ENCODE results near the gene CCL24.

DNA sequence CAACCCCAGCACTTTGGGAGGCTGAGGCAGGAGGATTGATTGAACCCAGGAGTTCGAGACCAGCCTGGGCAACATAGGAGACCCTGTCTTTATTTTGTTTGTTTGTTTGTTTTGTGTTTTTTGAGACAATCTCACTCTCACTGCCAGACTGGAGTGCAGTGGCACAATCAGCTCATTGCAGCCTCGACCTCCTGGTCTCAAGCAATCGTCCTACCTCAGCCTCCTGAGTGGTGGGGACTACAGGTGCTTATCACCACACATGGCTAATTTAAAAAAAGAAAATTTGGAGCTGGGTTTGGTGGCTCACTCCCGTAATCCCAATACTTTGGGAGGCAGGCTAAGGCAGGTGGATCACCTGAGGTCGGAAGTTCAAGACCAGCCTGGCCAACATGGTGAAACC lies 30.6 kb upstream of the CCL24 start:
- TF ChIP-seq, protein P1, sequence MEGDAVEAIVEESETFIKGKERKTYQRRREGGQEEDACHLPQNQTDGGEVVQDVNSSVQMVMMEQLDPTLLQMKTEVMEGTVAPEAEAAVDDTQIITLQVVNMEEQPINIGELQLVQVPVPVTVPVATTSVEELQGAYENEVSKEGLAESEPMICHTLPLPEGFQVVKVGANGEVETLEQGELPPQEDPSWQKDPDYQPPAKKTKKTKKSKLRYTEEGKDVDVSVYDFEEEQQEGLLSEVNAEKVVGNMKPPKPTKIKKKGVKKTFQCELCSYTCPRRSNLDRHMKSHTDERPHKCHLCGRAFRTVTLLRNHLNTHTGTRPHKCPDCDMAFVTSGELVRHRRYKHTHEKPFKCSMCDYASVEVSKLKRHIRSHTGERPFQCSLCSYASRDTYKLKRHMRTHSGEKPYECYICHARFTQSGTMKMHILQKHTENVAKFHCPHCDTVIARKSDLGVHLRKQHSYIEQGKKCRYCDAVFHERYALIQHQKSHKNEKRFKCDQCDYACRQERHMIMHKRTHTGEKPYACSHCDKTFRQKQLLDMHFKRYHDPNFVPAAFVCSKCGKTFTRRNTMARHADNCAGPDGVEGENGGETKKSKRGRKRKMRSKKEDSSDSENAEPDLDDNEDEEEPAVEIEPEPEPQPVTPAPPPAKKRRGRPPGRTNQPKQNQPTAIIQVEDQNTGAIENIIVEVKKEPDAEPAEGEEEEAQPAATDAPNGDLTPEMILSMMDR (IDR thresholded peaks at IDR 0.05 in 8 of 11, conservative IDR thresholded peaks at IDR 0.05 in 3 of 11): no peak
- no peak for TF ChIP-seq POLR2A (IDR thresholded peaks at IDR 0.05)

All from spleen (tissue), 7 donors.